GM21360 (cell line): ENCODE data around the gene GHSR.

Experiments
- ATAC-seq: cut with Tn5 transposase; IDR thresholded peaks from one replicate; pipeline ENCODE4 v1.9.1; 2021; ENCODE audit warnings: mild to moderate bottlenecking, moderate library complexity; ENCODE audit not compliant: unreplicated experiment

Gene GHSR

GRCh38 chr3:172441581-172441980, 6.7 kb downstream of the GHSR start:
- no peak for ATAC-seq

- ATAC-seq, result no peak
Measured at GRCh38 chr3:172438186-172438585, 10.1 kb downstream of the GHSR start.

GRCh38 chr3:172437713-172438112, 10.5 kb downstream of the GHSR start:
- ATAC-seq, result no peak

GRCh38 chr3:172415323-172415722, 32.9 kb downstream of the GHSR start:
- no peak for ATAC-seq

- ATAC-seq, result no peak
Measured at GRCh38 chr3:172411478-172411947, 36.7 kb downstream of the GHSR start.

GRCh38 chr3:172410702-172411477, 37.4 kb downstream of the GHSR start:
- no peak for ATAC-seq

- ATAC-seq, result no peak
Measured at GRCh38 chr3:172407872-172408271, 40.4 kb downstream of the GHSR start.

GRCh38 chr3:172405914-172406313, 42.3 kb downstream of the GHSR start:
- no peak for ATAC-seq

- no peak for ATAC-seq
Measured at GRCh38 chr3:172404237-172404962, 43.9 kb downstream of the GHSR start.

GRCh38 chr3:172402892-172403643, 45.2 kb downstream of the GHSR start:
- ATAC-seq, result no peak

- ATAC-seq, result no peak
Measured at GRCh38 chr3:172402090-172402489, 46.2 kb downstream of the GHSR start.

GRCh38 chr3:172398484-172398883, 49.8 kb downstream of the GHSR start:
- ATAC-seq, result no peak

- ATAC-seq, result no peak
Measured at GRCh38 chr3:172397716-172398405, 50.4 kb downstream of the GHSR start.

GRCh38 chr3:172396400-172396799, 51.9 kb downstream of the GHSR start:
- no peak for ATAC-seq

- ATAC-seq, result no peak
Measured at GRCh38 chr3:172394692-172395091, 53.6 kb downstream of the GHSR start.
